GM12875 (cell line): Measurements from ENCODE around the gene OR10G2.
"Not testable (repeated sequence)": the region's sequence is repeated elsewhere in the genome, so short reads cannot be mapped to it uniquely, and the experiment has no call there.

Experiments
- H3K4me3 ChIP-seq: one replicate; pipeline ENCODE4 v1.5.1; 2011; ENCODE audit warnings: low read depth, low read length, control low read depth
- CTCF ChIP-seq: IDR thresholded peaks from 2 replicates; pipeline ENCODE4 v1.5.1; 2011; ENCODE audit warnings: low read depth, mild to moderate bottlenecking, control low read depth, inconsistent platforms, low read length, moderate library complexity, borderline replicate concordance; ENCODE audit not compliant: insufficient read depth

The OR10G2 gene

GRCh38 chr14:21642683-21643082, 7.9 kb upstream of the OR10G2 start:
- H3K4me3 ChIP-seq, result no peak overlapping the region
- TF ChIP-seq CTCF, result no peak

GRCh38 chr14:21631084-21631483, 3.7 kb downstream of the OR10G2 start:
- TF ChIP-seq CTCF, result no peak
- no peak overlapping the region for H3K4me3 ChIP-seq

- not testable (repeated sequence) for H3K4me3 ChIP-seq
Measured at GRCh38 chr14:21630503-21630902, 4.2 kb downstream of the OR10G2 start.

DNA sequence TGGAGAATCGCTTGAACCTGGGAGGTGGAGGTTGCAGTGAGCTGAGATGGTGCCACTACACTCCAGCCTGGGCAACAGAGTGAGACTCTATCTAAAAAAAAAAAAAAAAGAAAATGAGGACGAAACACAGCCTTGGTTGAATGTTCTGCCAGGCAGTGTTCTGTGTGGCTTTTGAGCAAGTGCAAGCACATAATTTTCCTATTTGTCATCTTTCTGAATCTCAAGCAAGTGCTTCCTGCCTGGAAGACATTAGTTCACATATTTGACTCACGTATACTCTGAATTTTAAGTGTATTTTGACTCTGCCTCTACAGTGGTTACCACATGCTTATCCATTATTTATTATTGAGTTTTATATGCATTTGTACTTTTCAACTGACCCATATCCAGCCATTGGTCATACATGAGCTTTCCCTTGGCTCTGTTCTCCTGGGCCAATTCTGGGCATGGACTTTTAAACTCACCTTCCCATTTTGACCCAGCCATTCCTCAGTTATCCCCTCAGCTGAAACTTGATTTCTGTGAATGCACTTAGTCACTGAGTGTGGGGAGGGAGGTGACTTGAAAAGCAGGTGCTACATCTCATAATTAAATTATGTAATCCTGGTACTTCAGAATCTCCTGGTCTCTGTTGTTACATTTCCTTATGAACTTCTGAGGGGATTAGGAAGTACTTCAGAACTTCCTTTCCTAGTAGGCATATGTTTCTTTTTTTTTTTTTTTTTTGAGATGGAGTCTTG, 8.1 kb downstream of the OR10G2 start:
- H3K4me3 ChIP-seq, result no peak overlapping the region
- TF ChIP-seq CTCF, result no peak

DNA sequence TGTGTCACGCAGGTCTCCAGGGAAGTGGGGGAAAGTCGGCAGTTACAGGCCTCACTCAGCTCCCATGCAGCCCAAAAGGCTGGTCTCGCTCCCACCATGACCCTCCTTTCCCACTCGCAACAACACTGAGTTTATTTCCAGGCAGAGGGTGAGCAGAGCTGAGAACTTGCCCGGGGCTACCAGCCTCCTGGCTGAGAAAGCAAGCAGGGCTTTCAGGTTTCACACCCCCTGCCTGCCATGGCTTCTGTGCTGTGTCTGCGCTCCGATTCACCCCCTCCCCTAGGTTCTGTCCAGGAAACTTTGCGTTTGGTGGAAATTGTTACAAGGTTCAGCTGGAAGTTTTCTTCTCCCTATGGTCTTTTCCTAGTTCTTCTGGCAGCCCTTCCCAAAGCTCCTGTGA, 17.1 kb downstream of the OR10G2 start:
- no peak overlapping the region for H3K4me3 ChIP-seq
- TF ChIP-seq CTCF, result no peak

GRCh38 chr14:21614240-21614639, 20.5 kb downstream of the OR10G2 start:
- H3K4me3 ChIP-seq, result no peak overlapping the region
- TF ChIP-seq CTCF, result no peak

GRCh38 chr14:21612324-21612723, 22.4 kb downstream of the OR10G2 start:
- TF ChIP-seq CTCF, result no peak

GRCh38 chr14:21602181-21602580, 32.6 kb downstream of the OR10G2 start:
- not testable (repeated sequence) for H3K4me3 ChIP-seq

More at GRCh38 chr14:21612324-21612723, 22.4 kb downstream of the OR10G2 start:
- no peak overlapping the region for H3K4me3 ChIP-seq
